Measurements from ENCODE around the gene PDE11A. TPM values are rescaled to one million over a fixed set of nuclear protein-coding genes. Genes with fewer than 3 reads are reported as not detected.

PDE11A gene
- total and polyA plus RNA-seq, 2 of the 13 experiments (the other 11 are each of a cell fraction or from before 2014, with no cell fraction given): 1.2 to 1.7 TPM

DNA sequence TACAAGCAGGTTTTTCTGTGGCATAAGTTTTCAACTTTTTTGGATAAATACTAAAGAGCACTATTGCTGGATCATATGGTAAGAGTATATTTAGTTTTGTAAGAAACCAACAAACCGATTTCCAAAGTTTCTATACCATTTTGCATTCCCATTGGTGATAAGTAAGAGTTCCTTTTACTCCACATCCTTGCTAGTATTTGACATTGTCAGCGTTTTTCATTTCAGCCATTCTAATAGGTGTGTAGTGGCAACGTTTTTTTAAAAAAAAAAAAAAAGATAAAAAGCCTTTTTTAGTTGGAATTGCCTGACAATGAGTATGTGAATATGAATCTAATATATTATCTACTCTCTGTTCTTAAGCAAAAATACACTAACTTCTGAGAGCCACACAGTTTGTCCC is 494.1 kb downstream of the PDE11A start:
- no peaks in the 10 kb centered on the region for H3K27me3 ChIP-seq (ENCODE audit: control insufficient read depth in 1 of 2, insufficient read depth in 2 of 2, low read length in 2 of 2)
- POLR2A ChIA-PET: interaction anchor here (1.0 to 2.2 kb wide), 4 partner anchors 15 to 182 kb away, joined by 3 to 8 read pairs (median 5); no protein-coding TSS in a partner anchor
- 51% methylated on average over 3 of the region's 3 CpGs for WGBS (ENCODE audit: low lambda C conversion rate)
- CTCF ChIA-PET (ENCODE audit: low intra/inter-chr PET ratio, low total read pairs): no interaction called here
- H3K9me3 ChIP-seq (ENCODE audit: low read length): no peaks in the 10 kb centered on the region
- H3K9ac ChIP-seq (ENCODE audit: insufficient read depth, low read depth, low read length): no peak overlapping the region
- H3K27ac ChIP-seq (ENCODE audit: extremely low read length, insufficient read depth, low read length): no peak overlapping the region
- ATAC-seq: no peak
- no peaks in the 10 kb centered on the region for H4K20me1 ChIP-seq (ENCODE audit: insufficient read depth, low read length)
- no peak overlapping the region for H2AFZ ChIP-seq (ENCODE audit: low read length)
- H3K79me2 ChIP-seq (ENCODE audit: insufficient read depth, low read length): no peaks in the 10 kb centered on the region
- no peak overlapping the region for H3K4me2 ChIP-seq (ENCODE audit: low read depth, low read length)
- H3K36me3 ChIP-seq (replicated peaks in 1 of 2; ENCODE audit: control insufficient read depth in 1 of 2, insufficient read depth in 2 of 2, low read length in 2 of 2): no peaks in the 10 kb centered on the region
- intact Hi-C loops (cut with micrococcal nuclease; ENCODE audit: unreplicated experiment): no loop called here
- in situ Hi-C loops (cut with HindIII; ENCODE audit: extremely low pct_ligation_motif_present, low pct_unique_long_range_greater_than_20kb): no loop called here
- H3K4me3 ChIP-seq (replicated peaks in 1 of 3; ENCODE audit: insufficient read depth in 1 of 3, low read depth in 2 of 3, low read length in 3 of 3): no peak overlapping the region
- TF ChIP-seq, protein P1, sequence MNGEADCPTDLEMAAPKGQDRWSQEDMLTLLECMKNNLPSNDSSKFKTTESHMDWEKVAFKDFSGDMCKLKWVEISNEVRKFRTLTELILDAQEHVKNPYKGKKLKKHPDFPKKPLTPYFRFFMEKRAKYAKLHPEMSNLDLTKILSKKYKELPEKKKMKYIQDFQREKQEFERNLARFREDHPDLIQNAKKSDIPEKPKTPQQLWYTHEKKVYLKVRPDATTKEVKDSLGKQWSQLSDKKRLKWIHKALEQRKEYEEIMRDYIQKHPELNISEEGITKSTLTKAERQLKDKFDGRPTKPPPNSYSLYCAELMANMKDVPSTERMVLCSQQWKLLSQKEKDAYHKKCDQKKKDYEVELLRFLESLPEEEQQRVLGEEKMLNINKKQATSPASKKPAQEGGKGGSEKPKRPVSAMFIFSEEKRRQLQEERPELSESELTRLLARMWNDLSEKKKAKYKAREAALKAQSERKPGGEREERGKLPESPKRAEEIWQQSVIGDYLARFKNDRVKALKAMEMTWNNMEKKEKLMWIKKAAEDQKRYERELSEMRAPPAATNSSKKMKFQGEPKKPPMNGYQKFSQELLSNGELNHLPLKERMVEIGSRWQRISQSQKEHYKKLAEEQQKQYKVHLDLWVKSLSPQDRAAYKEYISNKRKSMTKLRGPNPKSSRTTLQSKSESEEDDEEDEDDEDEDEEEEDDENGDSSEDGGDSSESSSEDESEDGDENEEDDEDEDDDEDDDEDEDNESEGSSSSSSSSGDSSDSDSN (CRISPR knock-in tag; IDR thresholded peaks at IDR 0.05): no peak
- TF ChIP-seq MAFK (conservative IDR thresholded peaks at IDR 0.05 in 1 of 2, IDR thresholded peaks at IDR 0.05 in 1 of 2; ENCODE audit: low read length in 2 of 2) (peak; percentile 92 to 95), MAFF (IDR thresholded peaks at IDR 0.05; ENCODE audit: low read depth, low read length) (peak; percentile 93)
- no TSS peak for BruUV-seq (replicated peaks)
- no peak for FAIRE-seq
- peaks cover 25% of the 10 kb centered on the region for H3K4me1 ChIP-seq (ENCODE audit: insufficient read depth, low read length)
- no peak for DNase-seq (ENCODE audit: low spot score)

DNA sequence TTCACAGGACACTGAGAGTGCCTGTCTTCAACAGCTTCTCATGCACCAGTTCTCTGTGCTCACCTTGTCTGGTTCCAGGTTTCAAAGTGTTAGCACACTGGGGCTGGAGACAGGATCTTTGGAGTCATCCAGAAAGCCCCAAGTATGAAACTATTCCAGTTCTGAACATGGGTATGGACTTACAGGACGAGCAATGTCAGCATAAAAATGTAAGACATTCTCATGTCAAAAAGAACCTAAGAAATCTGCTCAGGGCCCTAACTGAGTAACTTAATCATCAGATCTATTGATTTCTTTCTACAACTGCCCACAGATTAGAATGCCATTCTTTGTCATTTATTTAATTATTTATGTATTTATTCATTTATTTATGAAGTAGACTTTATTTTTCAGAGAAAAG is 495.5 kb downstream of the PDE11A start:
- Histone ChIP-seq H3K4me3 (replicated peaks in 1 of 3; ENCODE audit: insufficient read depth in 1 of 3, low read depth in 2 of 3, low read length in 3 of 3) (no peak overlapping the region), H3K79me2 (ENCODE audit: insufficient read depth, low read length) (no peaks in the 10 kb centered on the region), H3K4me1 (ENCODE audit: insufficient read depth, low read length) (peaks cover 36% of the 10 kb centered on the region), H3K9me3 (ENCODE audit: low read length) (no peaks in the 10 kb centered on the region), H3K27me3 (ENCODE audit: control insufficient read depth in 1 of 2, insufficient read depth in 2 of 2, low read length in 2 of 2) (no peaks in the 10 kb centered on the region), H3K9ac (ENCODE audit: insufficient read depth, low read depth, low read length) (no peak overlapping the region), H3K36me3 (replicated peaks in 1 of 2; ENCODE audit: control insufficient read depth in 1 of 2, insufficient read depth in 2 of 2, low read length in 2 of 2) (no peaks in the 10 kb centered on the region), H4K20me1 (ENCODE audit: insufficient read depth, low read length) (no peaks in the 10 kb centered on the region), H3K4me2 (ENCODE audit: low read depth, low read length) (no peak overlapping the region), H3K27ac (ENCODE audit: extremely low read length, insufficient read depth, low read length) (no peak overlapping the region), H2AFZ (ENCODE audit: low read length) (no peak overlapping the region)
- WGBS (ENCODE audit: low lambda C conversion rate): 35% methylated on average over 1 of the region's 1 CpG
- FAIRE-seq (no peak), ATAC-seq (no peak), DNase-seq (ENCODE audit: low spot score) (no peak)
- CTCF ChIA-PET (ENCODE audit: low intra/inter-chr PET ratio, low total read pairs): no interaction called here
- no TSS peak for BruUV-seq (replicated peaks)
- intact Hi-C loops (cut with micrococcal nuclease; ENCODE audit: unreplicated experiment): no loop called here
- no peak for TF ChIP-seq EP300 (IDR thresholded peaks at IDR 0.05; ENCODE audit: low read depth in 2 of 2, low read length in 2 of 2)
- TF ChIP-seq EP300 (CRISPR knock-in tag; IDR thresholded peaks at IDR 0.05; ENCODE audit: borderline replicate concordance): no peak
- TF ChIP-seq PAWR (CRISPR knock-in tag; IDR thresholded peaks at IDR 0.05; ENCODE audit: borderline replicate concordance): no peak
- TF ChIP-seq MAFK (conservative IDR thresholded peaks at IDR 0.05 in 1 of 2, IDR thresholded peaks at IDR 0.05 in 1 of 2; ENCODE audit: low read length in 2 of 2): peak; percentile 78 to 80
- peak; percentile 72 for TF ChIP-seq MAFF (IDR thresholded peaks at IDR 0.05; ENCODE audit: low read depth, low read length)
- POLR2A ChIA-PET: no interaction called here
- in situ Hi-C loops (cut with HindIII; ENCODE audit: extremely low pct_ligation_motif_present, low pct_unique_long_range_greater_than_20kb): no loop called here
